ENCODE data around the gene LMO4.

Gene LMO4

DNA sequence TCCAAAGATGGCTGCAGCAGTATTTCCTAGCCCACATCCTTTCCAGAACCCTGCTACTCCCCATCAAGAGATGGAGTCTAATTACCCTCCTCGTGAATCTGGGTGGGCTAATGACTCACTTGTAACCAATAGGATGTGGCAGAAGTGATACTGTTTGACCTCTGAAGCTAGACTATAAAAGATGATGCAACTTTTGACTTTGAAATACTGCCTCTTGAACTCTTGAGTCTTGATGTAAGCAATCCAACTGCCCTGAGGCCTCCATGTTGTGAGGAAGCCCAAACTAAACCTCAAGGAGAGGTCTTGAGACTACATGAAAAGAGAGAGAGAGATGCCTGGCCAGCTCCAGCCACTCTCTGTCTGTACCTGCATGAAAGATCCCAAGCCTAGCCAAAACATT is 29.5 kb downstream of the LMO4 start:
- DNase-seq (ENCODE audit: low read depth in 2 of 2): no peak

DNA sequence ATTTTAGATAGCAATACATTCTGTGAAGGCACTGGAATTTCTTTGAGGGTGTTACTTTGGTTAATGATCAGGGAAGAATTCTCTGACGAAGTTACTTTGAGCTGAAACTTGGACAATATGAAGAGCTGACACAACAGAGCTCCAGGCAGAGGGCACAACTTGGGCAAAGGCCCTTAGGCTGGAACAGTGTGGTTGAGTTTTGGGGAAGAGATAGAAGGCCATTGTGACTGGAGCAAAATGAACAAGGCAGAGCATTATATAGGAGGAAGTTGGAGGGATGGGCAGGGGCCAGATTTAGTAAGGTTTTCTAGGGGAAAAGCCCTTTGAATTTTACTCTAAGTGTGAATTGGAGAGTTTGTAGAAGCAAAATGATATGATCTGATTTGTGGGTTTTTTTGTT is 30.9 kb downstream of the LMO4 start:
- DNase-seq (ENCODE audit: low read depth in 2 of 2): no peak

DNA sequence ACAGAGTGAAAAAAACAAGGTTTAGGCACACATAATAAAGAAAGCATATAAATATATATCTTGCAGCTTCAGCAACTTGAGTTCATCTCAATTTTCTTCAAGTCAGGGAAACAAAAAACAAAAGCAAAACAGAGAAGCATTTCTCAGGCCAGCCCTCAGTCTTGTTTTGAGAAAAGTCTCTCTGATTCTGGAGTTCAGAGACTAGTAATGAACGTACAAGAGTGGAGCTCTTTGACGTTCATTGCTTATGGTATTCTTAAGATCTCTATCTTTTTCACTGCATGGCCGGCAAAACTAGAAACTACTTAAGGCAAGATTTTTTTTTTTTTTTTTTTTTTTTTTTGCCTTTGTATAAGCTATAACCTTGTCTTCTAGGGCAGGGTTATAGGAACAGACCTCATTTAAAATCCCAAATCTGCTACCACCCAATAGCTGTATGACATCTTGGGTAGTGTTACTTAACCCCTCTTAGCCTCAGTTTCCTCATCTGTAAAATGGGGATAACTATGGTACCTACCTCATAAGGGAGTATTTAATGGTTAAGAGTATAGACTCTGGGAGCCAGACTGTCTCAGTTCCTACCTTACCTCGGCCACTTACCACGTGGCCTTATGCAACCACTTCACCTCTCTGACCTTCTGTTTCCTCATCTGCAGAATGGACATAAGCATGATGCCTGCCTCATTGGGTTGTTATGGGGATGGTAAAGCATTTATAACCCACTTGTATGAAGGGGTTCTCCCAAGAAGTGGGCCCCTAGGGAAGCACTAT is 33.6 kb downstream of the LMO4 start:
- no peak for DNase-seq (ENCODE audit: low read depth in 2 of 2)

DNA sequence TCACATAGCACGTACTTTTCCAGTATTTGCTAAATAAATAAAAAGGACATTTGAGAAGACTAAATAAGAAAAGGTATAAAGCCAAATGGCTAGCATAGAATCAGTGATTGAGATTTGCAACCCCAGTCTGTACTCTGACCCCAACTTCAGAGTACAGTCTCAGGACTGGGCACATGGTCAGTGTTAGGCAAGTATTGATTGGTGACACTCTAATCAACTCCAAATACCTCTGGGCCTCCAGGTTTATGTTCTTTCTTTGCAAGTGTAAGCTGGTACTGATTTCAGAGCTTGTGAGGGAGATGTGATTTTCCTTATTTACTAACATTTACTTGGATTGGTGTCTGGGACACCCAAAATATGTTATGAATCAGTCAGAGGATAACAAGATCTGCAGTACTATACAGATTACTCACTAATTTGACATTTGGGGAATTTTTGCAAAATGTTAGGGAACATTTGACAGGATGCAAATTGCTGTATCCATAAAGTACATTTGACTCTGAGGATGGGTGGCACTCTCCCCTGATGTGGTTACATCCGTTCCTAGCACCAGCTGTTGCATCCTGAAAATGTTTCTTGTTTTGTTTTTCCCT is 34.2 kb downstream of the LMO4 start:
- peak; percentile 9 to 24 for DNase-seq (ENCODE audit: low read depth in 2 of 2)

DNA sequence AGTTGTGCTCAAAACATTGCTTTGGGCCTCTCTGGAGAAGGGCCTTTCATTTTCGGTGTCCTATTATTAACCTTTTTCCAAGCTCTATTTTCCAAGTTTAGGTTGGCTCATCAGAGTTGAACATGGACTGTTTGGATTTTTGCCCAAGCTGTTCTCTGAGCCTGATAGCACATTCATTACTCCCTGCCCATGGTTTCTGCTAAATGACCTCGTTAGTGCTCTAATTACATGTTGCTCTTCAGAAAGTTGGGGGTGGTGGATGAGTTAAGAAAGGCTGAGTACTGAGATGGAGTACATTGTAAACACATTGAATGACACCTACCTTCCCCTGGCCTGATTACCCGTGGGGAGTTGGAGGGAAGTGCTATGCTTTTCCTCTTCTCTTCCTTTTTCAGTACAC is 38.9 kb downstream of the LMO4 start:
- DNase-seq (ENCODE audit: low read depth in 2 of 2): no peak

DNA sequence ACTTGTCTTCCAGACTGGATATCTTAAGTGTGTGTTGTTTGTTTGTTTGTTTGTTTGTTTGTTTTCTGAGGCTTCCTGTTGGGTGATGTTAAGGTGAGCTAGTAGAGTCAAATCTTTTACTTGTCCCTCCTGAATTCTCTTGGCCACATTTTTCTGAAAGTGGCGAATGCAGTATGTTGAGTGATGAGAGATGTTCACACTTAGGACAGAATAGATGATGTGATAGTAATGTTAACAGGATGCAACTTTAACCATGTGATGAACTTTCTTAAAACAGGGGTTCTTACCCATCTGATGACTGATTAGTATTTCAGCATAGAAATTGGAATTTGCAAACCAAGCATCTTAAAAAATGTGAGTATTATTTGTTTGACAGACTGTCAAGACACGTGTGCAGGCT is 40.2 kb downstream of the LMO4 start:
- no peak for DNase-seq (ENCODE audit: low read depth in 2 of 2)

DNA sequence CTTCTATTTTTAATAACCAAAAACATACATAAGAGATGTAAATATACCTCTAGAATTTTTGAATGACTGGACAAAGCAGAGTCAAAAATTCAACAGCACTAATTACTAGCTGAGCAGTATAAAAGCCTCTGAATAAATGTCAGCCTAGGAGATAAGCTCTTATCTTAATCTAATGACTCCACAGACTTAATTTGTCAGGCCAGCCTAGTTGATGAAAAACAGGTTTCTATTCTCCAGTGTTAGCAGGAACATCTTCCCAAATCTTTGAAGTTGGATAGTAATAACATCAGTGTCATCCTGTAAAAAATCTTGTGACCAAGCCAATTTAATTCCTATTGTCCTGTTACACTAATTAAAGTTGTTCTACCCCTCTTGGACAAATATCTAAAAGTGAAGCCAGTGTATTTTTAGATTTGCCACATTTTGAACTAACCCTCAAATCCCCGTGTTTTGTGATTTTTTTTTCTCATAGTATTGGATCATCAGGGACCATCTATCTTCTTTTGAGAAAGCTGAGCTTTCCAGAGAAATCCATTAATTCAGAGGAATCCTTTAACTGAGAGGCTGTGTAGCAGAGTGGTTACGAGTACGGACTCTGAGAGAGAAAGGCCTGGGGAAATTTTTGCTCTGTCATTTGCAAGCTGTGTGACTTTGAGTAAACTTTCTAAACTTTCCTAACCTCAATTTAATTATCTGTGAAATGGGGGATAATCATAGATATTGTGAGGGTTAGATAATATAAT is 41.2 kb downstream of the LMO4 start:
- DNase-seq (ENCODE audit: low read depth in 2 of 2): no peak

DNA sequence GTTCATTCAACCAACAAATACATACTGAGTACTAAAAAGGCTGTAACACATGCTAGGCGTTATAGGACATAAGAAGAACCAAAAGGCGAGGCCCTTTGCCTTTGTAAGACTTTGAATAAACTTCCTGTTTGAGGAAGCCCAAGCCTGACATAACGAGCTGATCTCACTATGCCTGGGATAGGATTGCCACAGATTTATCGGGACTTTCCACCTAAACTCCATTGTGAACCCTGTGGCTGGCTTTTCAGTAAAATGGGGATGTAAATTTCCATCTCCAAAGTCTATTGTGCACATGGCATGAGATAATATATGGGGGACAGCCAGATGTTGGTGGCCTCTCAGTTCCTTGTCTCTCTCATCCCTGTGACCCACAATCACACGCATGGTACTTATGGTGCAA is 41.9 kb downstream of the LMO4 start:
- no peak for DNase-seq (ENCODE audit: low read depth in 2 of 2)

DNA sequence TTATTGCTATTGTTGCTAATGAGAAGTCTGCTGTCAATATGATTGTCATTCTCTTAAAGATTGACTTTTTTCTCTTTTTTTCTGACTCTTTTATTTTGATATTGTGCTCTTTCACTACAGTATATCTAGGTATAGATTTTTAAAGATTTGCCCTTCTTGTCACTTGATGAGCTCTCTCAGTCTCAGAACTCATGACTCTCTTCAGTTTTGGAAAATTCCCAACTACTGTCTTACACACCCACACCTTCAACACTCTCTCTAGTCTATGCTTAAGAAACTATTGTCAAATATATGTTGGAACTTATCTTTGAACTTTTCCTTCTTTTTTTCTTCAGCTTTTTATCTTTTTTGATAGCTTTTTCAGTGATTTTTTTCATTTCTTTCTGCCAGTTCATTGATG is 50.6 kb downstream of the LMO4 start:
- no peak for DNase-seq (ENCODE audit: low read depth in 2 of 2)

DNA sequence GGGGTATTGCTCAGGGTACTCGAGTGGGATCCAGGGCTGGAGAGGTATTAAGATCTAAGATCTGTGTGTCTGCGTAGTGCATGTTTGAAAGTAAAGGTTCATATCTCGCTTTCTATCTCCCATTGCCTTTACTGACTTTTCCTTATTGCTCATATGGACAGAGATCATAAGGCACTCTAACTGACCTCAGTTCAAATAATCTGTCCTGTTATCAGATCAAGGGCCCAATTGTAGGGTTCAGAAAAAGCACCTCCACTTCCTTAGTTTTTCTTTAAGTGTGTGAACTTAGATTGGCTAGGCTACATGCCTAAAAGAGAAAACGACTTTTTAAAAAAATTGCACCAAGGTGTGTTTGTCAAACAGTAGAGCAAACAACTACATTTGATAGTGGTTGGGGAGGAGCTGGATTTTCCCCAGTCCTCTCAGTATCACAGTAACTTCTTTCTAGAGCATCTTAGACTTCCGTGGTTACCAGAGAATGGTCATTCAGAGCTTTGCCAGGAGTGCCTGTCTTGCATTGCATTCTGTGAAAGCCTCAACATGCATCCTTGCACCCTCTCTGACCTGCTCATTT is 57.6 kb downstream of the LMO4 start:
- no peak for DNase-seq (ENCODE audit: low read depth in 2 of 2)

DNA sequence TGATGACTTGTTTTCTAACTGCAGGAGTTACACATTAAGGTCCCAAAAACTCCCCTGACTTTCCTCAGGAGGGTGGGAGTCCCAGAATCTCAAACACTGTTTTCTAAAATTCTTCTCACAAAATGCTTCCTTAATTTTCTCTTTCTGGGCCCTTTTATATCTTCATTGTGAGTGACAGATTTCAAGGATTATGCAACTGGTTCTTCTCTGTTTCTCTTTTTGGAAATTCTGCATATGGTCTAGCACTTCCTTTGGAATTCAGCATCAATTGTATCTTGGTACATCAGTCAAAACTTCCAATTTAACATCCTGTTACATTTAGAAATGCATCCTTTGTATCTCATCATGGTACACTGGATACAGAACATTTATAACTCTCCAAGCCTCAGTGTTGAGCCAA is 59.7 kb downstream of the LMO4 start:
- DNase-seq (ENCODE audit: low read depth in 2 of 2): no peak

DNA sequence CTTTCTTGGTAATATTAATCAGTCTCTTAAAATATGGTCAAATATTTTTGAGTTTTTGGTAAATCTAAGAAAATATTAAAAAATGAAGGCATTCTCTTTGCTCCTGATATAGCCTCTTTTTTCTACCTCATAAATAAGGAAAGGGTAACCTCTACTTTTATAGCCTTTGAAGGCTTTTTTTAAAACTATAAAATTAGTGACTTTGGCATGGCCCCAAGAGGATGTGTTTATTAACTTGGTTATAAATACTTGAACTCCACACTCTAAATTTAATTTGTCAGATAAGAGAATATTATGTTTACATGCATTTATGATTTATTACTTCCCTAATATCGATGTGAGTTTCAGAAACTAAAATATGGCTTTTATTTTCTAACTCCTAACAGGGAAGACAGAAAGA is 60.3 kb downstream of the LMO4 start:
- DNase-seq (ENCODE audit: low read depth in 2 of 2): no peak

DNA sequence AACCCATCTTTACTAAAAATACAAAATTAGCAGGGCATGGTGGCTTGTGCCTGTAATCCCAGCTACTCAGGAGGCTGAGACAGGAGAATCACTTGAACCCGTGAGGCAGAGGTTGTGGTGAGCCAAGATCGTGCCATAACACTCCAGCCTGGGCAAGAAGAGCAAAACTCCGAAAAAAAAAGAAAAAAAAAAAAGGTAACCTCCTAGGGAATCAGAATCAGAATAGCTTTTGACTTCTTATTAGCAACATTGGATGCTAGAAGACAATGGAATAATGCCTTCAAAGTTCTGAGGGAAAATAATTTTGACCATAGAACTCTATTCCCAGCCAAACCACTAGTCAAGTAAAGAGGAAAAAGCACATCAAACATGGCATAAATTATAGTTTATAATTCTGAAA is 60.9 kb downstream of the LMO4 start:
- DNase-seq (ENCODE audit: low read depth in 2 of 2): no peak

DNA sequence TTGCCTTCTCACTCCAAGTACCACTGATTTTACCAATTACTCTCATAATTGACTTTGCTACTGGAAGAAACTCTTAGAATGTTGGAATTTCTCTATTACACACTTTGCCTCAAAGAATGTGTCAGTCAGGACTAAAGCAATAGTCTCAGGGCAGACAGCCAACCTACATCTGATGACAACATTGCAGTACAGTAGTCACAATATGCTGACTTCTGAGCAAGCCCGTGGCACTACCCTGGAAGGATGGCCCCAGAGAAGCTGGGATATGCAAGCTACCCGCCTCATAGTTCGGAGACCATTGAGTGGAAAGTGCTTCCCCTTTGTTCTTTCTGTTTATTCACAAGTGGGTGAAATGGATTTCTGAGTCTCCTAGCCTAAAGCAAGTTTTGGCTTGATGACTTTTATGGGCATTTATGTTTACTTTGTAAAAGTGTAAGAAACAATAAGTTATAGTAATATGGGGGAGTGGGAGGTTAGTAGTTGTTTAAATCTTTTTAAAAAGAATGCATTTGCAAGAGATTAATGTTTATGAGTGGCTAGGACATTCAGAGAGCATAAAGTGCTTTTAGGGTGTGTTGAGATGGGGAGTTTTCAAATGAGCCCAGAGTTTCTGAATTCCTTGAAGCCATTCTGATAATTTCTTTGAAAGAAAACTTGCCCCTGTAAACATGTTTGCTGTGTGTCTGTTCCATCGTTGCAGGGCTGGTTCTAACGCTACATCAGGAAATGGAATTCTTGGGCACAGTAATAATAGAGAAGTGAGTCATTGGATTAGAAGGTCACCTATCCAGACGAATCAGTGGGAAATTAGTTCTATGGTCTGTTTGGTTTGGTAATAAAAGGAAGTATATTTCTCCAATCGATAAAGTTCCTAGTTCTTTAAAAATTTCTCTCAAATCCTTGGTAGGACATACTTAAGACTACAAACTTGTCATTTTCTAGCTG is 63.8 kb downstream of the LMO4 start:
- DNase-seq (ENCODE audit: low read depth in 2 of 2): peak; percentile 33 to 35

DNA sequence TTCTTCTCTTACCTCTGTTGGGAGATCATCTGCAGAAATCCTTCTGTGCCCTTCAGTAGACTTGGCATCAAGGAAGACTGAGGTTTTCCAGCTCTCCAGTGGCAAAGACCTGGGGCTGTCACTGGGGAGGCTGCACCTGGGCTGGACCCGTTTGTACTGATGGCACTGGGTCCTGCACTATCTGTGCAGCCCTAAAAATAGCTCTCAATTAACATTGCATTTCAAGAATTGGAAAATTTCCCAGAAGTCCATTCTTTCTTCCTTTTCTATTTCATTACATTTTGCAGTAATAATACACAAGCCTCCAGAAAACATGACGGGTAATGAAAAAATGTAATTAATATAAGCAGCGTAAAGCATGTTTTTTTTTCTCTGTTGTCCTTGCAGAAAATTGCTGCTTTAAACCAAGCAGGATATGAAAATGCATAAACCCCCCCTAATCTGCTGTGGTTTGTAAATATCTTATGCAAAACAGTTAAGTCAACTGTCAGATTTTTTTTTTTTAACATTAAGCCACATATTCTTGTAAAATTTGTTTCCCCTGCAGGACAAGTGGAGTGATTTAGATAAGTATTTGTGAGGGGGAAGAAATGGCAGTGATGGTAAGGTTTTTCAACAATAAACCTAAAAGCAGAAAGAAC is 64.9 kb downstream of the LMO4 start:
- DNase-seq (ENCODE audit: low read depth in 2 of 2): no peak

DNA sequence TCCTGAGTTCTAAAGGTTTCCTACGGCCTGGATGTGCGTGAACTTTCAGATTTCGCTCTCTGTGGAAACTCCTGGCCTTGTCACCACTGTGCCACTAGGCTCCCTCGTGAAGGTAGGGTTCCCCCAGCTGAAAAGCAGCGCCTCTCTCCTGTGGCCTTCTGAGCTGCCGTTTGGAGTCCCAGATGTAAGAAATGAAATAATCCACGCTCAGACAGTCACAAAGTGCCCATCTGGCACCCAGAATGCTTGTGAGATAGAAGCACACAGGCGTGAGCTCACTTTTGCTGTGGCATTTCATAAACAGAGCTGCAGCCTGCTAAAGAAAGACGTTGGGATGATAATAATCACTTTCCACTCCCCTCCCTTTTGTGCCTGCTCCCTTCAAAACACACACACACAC is 65.8 kb downstream of the LMO4 start:
- no peak for DNase-seq (ENCODE audit: low read depth in 2 of 2)

DNA sequence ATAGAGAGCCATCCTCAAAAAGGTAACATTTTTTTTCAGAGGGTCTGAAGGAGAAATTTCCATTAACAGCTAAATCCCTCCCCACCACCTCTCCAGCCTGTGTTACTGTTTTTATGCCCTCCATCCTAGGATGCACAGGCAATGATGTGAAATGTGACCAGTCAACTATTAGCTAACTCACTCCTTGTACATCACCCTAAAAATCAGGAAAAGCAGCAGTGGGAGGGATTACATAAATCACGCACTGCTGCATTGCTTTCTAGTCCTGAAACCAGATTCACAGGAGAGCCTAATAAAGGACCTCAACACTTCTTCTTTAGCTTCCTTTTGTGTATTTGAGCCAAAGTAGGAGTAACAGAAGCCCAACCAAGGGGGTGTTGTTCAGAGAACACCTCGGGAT is 66.3 kb downstream of the LMO4 start:
- no peak for DNase-seq (ENCODE audit: low read depth in 2 of 2)

Measured in fibroblast of skin of left biceps (primary cell).